Muscle of back (tissue), 11 donors: ENCODE measurements around the gene RBM47. TPM values are rescaled to one million over a fixed set of nuclear protein-coding genes. Genes with fewer than 3 reads are reported as not detected.
A peak's percentile ranks its signal among the peaks of the same experiment; 100 is the strongest.

ENCODE experiments used
- DNase-seq, 3 donors: peaks; one replicate each; pipeline versions ENCODE4 v3.0.0 to v3.0.0-alpha.2; 2013
- polyA plus RNA-seq, 10 donors: library from polyadenylated mRNA; unstranded; fragments of 120-200 nt; gene quantifications; one replicate each; pipeline ENCODE4 v1.2.1, GENCODE V29; 2013; ENCODE audit not compliant: insufficient read length in 10 of 10

RBM47 gene
- polyA plus RNA-seq, 10 donors: 1.0 to 3.0 (median 1.5) TPM

- DNase-seq: no peak
Observed at GRCh38 chr4:40587826-40588225, 41.8 kb downstream of the RBM47 start.

GRCh38 chr4:40587351-40587750 is 42.3 kb downstream of the RBM47 start:
- DNase-seq: no peak

GRCh38 chr4:40586729-40587128 is 42.9 kb downstream of the RBM47 start:
- DNase-seq: no peak

GRCh38 chr4:40586034-40586433 is 43.6 kb downstream of the RBM47 start:
- no peak for DNase-seq

GRCh38 chr4:40585201-40585799 is 44.4 kb downstream of the RBM47 start:
- no peak for DNase-seq

- no peak for DNase-seq
Observed at GRCh38 chr4:40584517-40585141, 45.0 kb downstream of the RBM47 start.

- no peak for DNase-seq
Observed at GRCh38 chr4:40583850-40584439, 45.7 kb downstream of the RBM47 start.

GRCh38 chr4:40582413-40582812 is 47.3 kb downstream of the RBM47 start:
- DNase-seq: no peak

GRCh38 chr4:40581254-40582140 is 48.2 kb downstream of the RBM47 start:
- no peak for DNase-seq

GRCh38 chr4:40579983-40580382 is 49.7 kb downstream of the RBM47 start:
- DNase-seq: peak in 1 of 3 donors; percentile 53

GRCh38 chr4:40577588-40578253 is 51.9 kb downstream of the RBM47 start:
- DNase-seq: peak in 1 of 3 donors; percentile 15

- DNase-seq: peak; percentile 66 to 74 (median 69)
Observed at GRCh38 chr4:40576651-40577480, 52.8 kb downstream of the RBM47 start.

GRCh38 chr4:40575846-40576245 is 53.8 kb downstream of the RBM47 start:
- DNase-seq: no peak

- peak in 2 of 3 donors; percentile 27 to 37 for DNase-seq
Observed at GRCh38 chr4:40573593-40574311, 55.9 kb downstream of the RBM47 start.

GRCh38 chr4:40572692-40573310 is 56.9 kb downstream of the RBM47 start:
- no peak for DNase-seq

GRCh38 chr4:40571208-40571607 is 58.5 kb downstream of the RBM47 start:
- DNase-seq: no peak

- DNase-seq: no peak
Observed at GRCh38 chr4:40570348-40571077, 59.2 kb downstream of the RBM47 start.

GRCh38 chr4:40564815-40565483 is 64.7 kb downstream of the RBM47 start:
- no peak for DNase-seq
